NCI-H2081 (cell line): ENCODE data around the gene PCGF5.
"Not testable (repeated sequence)": the region's sequence is repeated elsewhere in the genome, so short reads cannot be mapped to it uniquely, and the experiment has no call there.

Experiments
- DNase-seq, 2 experiments: peaks; one replicate each; lab custom pipeline; 2025; lab: John Stamatoyannopoulos, UW

The PCGF5 gene

DNA sequence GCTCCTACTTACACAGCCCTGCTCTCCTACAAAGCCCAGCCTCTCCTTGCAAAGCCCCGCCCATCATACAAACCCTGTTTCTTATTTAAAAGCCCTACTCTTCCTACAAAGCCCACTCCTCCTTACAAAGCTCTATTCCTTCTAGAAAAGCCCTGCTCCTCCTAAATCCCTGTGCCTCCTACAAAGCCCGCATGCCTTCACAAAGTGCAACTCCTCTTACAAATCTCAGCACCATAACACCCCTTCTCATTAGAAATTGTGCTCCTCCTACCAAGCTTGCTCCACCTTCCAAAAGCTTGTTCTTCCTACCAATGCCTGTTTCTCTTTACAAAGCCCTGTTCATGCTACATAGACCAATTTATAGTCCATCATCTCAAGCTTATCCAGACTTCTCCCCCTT is 66.1 kb downstream of the PCGF5 start:
- no peak for DNase-seq

DNA sequence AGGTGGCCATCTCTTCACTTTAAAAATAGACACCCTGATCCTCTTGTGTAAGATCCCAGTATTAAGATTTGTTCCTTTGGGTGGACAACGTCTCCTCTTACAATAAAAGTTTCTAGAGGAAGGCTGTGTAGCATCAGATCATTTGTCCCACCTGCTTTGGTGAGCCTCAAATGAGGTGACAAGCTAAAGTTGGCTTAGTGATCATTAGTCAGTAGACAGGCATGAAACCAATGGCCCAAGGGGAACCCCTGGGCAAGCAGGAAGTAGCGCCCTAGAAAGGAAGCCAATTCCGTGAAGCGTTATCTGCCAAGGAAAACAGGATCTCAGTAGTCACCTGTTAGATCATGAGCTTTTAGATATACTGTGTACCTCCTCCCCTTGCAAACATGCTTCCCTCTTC is 66.8 kb downstream of the PCGF5 start:
- DNase-seq = no peak

DNA sequence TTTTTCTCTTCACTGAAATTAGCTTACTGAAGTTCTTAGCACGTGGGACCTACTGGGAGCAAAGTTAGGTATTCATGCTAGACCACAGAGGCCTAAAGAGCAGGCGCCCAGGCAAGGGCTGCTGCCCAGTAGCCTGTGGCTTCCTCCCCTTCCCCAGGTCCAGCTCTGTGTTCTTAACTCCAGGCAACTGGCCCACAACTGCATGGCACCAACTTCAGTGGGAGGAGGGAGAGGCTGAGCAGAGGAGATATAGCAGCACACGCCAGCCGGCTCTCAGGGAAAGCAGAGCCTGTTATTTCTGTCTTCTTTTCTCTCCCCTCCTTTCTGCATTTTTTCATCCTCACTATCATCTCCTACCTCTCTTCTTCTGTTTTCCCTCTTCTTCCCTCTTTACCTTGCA is 67.4 kb downstream of the PCGF5 start:
- no peak for DNase-seq

DNA sequence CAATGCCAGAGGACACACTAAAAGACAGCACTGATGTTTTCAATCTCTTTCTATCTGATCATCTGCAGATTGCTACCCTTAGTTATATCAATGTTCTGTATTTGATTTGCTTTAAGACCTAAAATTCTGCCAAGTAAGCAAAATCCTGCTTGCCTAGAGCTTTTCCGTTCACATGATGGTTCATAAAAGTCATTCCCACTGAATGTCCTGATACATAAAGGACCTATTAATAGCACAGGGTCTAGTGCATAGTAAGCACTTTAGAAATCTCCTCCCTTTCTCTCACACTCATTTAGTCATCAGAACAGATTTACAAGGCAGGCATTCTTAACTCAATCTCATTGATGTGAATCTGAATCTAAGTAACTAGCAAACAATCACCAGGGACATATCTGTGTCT is 68.8 kb downstream of the PCGF5 start:
- DNase-seq = no peak

DNA sequence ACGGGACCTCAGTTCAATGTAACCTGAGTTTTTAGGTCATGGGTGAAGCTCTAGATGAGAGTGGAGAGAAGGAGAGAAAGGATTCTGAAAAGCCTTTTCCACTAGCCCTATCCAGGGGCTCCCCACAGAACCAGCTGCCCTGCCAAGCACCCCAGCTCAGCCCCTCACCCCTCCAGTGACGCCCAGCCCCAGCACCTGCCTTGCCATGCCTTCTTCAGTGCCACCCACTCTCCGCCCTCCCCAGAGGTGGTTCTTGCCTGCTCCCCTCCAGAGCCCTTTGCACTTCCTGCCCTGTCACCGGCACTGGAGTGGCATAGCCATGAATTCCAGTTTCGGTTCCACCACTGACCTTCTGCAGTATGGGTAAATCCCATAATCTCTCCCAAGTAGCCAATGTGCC is 70.1 kb downstream of the PCGF5 start:
- DNase-seq = no peak

DNA sequence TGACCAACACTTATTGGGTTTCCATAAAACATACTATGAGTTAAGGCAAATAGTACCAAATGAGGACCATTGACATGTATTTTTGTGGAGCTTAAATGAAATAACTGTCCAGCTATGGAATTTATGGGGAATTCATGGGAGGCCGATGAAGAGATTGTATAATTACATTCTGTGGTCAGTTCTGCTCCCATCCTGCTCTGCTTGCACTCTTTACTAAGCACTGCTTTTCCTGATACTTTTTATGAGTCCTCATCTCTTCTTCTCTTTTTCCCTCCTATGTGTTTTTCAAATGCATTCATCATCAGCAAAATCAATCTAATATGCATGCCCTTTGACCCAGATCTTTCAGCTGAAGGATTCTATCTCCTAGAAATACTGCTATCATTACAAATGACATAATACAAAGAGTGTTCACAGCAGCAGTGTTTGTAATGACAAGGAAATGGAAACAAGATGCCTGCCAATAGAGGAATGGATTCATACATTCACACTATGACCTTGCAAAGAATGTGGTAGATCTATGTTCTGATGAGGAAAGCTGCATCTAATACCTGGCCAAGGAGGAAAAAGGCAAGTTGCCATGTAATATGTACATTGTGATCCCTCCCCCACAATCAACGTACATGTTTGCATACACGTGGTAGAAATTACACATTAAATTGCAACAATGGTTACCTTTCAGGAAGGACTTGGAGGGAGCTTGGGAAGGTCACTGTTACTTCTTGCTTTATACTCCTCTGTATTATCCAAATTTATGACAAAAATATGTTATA is 73.9 kb downstream of the PCGF5 start:
- DNase-seq = no peak

DNA sequence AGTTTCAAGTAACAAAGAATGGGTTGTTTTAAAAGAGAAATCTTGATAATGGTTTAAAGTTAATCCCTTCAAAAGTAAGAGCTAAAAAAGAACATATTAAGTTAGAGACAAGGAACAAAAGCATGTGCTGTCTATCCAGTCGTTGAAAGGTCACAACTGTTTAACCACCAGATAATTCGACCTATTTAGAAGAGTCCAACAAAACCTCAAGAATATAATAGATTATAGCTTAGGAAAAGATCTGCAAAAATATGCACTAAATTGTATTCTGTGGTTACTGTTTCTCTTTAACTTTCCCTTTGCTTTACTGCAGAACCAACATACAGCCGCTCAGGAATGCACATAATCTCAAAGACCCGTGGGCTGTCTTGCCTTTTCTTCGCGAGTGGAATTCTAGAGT is 74.9 kb downstream of the PCGF5 start:
- DNase-seq = no peak

DNA sequence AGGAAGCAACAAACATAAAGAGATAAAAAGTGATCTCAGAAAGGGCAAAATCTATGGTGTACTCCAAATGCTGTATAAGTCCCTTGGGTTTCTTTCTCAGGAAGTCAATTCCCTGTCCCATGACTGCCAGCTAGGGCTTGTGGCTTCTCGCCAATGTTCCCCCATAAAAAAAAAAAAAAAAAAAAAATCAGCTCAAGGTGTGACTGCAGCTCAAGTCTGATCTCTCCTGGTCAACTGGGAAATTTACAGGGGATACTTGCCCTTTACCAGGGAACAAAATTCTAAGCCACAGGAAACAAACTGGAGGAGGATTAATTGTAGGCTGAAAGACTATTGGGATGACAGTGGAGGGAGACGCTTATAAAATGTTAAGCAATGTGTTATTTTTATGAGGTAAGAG is 76.0 kb downstream of the PCGF5 start:
- peak; percentile 13 to 49 for DNase-seq

DNA sequence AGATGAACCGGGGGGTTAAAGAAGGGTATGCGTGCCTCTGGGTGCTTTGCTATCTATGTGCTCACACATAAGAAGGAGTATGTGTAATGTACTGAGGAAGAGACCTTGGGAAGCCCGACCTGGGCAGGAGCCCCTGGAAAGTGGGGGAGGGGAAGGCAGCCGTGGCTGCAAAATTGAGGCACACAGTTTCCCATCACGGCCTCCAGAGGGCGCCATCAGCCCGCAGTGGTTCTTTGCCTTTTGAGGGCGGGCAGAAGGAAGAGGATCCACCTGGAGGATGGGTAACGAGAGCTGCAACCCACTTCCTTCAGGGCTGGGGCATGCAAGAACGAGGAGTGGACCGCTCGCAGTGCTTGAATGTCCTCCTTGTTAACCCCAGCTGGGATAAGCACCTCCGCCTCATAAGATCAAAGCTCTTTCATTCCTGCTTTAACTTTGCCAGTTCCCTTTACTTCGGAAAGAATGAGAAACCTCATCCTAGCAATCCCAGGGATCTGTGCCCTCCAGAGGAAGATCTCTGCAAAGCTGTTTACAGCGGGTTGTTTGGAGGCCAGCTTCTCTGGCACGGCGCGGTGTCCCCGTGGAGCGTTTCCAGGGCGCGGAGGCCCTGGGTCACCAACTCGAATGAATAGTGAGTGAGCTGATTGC is 77.9 kb downstream of the PCGF5 start:
- peak; percentile 79 to 81 for DNase-seq

DNA sequence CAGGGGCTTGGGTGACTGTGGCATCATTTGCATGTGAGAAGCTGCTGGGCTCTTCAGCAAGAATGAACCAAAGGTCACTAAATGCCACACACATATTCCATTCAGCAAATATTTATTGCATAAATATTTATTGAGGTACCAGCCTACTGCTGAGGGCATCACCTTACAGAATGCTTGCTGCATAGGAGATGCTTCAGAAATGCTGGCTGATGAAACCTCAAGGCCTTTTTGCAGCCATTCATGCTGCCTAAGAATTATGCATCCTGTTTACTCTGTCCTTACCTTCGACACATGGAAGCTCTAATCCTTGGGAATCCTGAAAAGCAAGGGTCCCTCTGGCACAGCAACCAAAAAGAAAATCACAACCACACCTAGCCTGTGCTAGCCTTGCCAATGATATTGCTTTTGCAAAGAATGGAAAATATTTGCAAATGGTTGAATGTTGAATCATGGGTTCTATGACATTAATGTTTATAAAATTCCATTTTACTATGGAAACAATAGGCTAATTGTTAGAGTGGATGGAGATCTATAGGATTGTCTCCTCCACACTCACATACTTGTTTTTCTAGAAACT is 79.6 kb downstream of the PCGF5 start:
- DNase-seq = no peak

DNA sequence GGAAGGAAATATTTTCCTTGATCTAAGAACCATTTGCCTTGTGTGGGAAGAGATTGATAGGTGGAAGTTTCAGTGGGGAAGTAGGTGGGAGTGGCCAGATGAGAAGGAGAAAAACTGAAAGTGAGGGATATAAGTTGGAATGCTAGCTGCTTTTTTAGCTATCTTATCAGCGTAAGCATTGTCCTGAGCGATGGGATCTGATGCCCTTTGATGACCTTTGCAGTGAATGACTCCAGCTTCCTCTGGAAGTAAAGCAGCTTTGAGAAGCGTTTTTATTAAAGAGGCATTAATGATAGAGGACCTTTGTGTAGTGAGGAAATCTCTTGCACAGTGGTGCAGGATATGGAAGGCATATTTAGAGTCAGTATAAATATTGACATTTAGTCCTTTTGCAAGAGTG is 82.5 kb downstream of the PCGF5 start:
- not testable (repeated sequence) for DNase-seq

DNA sequence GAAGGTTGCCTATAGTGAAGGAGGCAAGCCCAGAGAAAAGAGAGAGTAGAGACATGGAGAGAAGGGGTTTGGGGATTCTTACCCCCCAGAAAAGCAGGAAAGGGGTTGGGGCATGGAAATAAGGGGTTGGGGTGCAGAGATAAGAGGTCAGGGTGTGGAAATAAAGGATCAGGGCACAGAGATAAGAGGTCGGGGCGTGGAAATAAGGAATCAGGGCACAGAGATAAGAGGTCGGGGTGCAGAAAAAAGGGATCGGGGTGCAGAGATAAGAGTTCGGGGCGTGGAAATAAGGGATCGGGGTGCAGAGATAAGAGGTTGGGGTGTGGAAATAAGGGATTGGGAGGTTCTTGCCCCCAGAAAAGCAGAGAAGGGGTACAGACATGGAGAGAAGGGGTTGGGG is 85.5 kb downstream of the PCGF5 start:
- DNase-seq = not testable (repeated sequence)

DNA sequence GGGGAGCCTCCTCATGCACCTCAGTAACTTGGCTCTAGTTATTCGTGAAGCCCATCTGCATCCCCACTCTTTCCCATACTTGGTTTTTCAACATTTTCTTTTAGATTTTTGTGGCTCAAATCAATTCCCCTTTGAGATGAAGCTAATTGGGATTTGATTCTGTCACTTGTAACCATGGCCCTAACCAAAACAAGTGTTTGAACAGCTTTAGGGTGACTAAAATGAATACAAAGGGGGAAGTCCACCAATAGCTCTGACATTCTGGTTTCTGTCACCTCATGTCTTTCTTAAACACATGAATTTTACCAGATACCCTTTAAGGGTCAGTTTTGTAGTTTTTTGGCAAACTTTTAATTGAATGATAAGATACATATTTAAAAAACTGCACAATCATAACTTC is 87.0 kb downstream of the PCGF5 start:
- DNase-seq = no peak

DNA sequence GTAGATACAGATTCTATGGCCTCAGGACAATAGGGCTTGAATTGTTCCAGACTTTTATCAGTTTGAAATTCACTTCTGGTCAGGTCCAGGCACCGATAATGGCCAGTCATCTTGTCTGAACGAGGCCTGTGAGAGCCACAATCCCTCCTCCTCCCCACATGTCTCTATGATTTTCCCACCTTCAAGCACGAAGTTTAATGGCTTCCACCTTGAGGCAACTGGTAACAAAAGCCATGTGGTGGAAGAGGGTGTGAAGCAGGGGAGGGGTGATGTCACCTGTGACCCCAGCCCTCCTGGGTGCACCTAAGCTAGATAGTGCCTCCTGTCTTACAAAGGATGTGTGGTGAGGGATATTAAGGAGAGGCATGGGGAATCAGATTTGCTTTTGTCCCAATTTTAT is 89.2 kb downstream of the PCGF5 start:
- DNase-seq = no peak

DNA sequence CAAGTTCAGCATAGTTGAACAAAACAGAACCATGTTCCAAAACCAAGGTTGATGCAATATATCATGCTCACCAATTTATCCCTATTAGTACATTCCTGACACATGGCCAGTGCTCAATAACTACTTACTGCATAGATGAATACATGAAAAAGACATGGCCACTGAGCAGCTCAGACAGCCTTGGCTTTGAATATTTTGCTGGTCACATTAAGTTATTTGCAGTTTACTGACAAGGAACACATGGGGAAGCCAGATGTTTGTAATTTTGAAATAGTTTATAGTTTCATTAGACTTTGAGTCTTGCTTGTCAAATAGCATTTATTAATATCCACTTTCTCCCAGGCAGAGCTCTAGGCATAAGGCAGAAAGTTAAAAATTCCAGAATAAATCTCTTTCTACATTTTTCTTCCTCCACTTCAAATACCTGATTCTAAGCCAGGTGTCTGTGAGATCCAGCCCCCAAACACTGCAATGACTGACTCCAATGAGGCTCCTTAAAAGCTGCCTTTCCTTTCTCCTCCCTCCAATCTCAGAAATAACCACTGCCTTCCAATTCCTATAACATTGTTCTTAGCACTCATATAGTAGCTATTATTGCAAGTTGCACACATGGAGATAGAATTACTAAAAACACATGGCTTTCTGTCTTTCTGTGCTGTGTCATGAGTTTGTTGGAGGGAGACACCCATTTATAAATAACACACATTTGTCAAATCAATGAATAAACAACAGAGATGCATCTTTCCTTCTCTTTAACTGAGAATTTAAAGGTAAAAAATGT is 91.3 kb downstream of the PCGF5 start:
- no peak for DNase-seq

DNA sequence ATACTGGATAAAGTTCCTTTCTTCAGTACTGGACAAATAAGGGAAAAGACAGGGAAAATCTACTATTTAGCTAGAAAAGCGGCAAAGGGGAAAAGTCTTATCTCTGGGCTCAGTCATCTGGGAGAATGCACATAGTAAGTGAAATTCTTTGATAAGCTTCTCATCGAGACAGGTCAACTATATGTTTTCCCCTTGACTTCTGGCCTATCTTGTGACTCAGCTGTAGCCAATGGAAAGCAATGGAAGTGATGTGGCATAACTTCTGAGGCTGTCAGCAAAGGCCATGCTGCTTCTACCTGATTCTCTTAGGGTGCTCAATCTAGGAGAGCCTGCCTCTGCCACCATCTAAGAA is 91.9 kb downstream of the PCGF5 start:
- DNase-seq = no peak

DNA sequence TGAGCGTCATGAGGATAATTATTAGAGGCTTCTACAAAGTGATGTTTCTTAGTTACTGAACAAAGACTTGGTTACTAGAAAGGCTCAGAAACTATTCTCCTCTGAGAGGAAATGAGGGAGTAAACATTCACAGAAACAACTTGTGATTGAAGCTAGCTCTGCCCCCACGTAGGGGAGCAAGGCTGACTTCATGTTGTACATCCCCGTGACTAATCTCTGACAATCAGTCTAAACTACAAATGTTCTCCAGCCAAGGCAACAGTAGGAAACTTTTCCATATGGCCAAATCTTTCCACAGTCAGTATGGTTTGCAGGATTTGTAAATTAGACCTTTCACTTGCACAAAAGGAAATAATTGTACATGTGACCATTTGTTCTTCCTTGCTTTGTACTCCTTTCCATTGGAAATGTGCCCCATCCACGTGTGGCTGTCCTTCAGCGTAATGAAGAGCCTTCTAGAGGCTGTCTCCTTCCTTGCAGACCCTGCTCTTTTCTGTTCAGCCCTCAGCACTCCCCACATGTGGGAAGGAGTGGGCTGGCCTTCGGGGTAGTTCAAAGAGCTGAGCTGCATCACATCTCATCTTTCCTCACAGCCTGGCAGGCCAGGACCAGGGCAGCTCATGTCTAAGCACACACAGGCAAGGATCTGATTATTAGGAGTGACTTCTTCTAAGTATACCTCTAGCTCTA is 93.5 kb downstream of the PCGF5 start:
- DNase-seq = no peak

DNA sequence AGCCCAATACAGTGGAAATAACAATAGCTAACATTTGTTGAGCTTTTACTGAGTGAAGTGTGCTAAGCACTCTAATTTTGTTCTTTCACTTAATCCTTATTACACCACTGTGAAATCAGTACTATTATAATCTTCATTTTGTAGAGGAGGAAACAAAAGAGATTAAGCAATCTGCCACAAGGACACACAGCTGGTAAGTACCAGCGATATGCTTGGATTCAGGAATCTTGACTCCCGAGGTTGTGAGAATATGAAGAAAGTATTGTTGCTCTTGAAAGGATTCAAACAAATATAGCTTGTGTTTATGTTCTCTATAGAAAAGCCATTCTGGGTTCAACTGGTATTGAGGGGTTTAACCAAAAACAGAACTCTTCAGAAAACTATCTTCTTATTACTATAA is 96.0 kb downstream of the PCGF5 start:
- no peak for DNase-seq

DNA sequence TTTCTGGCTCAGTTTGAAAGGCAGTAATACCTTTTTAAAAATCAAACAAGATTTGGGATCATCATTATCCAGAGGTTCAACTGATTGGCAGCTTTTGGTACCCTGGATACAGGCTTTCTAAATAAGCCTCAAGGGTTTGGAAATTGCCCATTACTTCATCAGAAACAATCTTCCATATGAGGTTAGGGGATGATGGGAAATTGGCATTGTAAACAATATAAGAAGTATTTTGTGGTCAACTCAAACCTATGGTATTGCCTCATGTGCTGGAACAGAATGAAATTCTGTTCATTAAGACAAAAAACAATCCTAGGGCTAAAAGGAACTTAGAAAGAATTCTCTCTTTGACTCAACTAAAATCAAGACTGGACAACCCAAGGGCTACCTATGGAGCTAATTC is 97.1 kb downstream of the PCGF5 start:
- DNase-seq = no peak

DNA sequence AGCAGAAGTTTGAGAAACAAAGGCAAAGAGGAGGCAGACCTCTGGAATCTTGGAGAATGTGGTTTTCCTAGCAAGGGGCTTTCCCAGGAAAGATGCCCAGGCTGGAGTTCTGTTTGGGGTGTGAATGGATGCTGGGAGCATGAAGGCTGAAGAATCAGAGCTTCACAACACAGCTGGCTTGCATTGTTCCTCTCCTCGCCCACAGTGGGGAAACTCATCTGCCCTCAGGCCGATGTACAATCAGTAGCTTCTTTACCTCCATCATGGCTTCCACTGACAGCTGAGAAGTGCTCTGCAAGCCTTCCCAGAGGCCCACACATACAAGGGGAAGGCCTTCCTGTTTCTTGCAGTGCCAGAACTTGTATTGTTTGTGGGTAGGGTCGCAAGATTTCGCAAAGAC is 98.9 kb downstream of the PCGF5 start:
- DNase-seq = no peak

DNA sequence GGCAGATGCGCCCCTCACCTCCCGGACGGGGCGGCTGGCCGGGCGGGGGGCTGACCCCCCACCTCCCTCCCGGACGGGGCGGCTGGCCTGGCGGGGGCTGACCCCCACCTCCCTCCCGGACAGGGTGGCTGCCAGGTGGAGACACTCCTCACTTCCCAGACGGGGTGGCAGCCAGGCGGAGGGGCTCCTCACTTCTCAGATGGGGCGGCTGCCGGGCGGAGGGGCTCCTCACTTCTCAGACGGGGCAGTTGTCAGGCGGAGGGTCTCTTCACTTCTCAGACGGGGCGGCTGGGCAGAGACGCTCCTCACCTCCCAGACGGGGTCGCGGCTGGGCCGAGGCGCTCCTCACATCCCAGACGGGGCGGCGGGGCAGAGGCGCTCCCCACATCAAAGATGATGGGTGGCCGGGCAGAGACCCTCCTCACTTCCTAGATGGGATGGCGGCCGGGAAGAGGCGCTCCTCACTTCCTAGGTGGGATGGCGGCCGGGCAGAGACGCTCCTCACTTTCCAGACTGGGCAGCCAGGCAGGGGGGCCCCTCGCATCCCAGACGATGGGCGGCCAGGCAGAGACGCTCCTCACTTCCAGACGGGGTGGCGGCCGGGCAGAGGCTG is 102.9 kb downstream of the PCGF5 start:
- DNase-seq = not testable (repeated sequence)
